SK-N-MC (cell line): ENCODE results near the gene RBL1.

ENCODE experiments used
- EZH2 ChIP-seq: fragments of 200-600 bp; sonication (generic); IDR thresholded peaks from one replicate; pipeline ENCODE4 v1.6.1; 2017; ENCODE audit warnings: antibody characterized with exemption
- POLR2AphosphoS5 ChIP-seq: IDR thresholded peaks from 2 replicates; pipeline ENCODE4 v1.6.1; 2012; ENCODE audit warnings: mild to moderate bottlenecking, low read depth, low read length, borderline replicate concordance

GRCh38 chr20:37102571-37102970, 6.8 kb upstream of the RBL1 start:
- no peak for TF ChIP-seq EZH2
- no peak for TF ChIP-seq POLR2AphosphoS5
